Fibroblast of skin of back (primary cell): Measurements from ENCODE around the gene MS4A4A.

Source experiments
- DNase-seq: peaks from one replicate; pipeline ENCODE4 v3.0.0-alpha.2; 2013

Gene MS4A4A

DNA sequence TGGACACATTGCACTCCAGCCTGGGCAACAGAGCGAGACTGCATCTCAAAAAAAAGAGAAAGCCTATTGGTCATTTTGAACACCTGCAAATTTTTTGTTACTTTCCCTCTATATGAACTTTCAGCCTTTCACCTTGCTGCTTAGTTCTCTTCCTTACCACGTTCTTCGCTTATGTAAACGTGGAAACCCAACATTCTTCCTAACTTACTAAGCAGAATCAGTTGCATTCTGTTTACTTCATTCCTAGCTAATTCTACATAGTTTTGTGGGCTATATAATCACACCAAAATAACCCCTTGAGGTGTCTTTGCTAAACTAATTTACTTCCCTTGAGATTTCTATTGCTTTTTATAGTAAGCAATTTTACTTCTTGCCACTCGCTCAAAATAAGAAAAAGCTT is 23.2 kb downstream of the MS4A4A start:
- no peak for DNase-seq

DNA sequence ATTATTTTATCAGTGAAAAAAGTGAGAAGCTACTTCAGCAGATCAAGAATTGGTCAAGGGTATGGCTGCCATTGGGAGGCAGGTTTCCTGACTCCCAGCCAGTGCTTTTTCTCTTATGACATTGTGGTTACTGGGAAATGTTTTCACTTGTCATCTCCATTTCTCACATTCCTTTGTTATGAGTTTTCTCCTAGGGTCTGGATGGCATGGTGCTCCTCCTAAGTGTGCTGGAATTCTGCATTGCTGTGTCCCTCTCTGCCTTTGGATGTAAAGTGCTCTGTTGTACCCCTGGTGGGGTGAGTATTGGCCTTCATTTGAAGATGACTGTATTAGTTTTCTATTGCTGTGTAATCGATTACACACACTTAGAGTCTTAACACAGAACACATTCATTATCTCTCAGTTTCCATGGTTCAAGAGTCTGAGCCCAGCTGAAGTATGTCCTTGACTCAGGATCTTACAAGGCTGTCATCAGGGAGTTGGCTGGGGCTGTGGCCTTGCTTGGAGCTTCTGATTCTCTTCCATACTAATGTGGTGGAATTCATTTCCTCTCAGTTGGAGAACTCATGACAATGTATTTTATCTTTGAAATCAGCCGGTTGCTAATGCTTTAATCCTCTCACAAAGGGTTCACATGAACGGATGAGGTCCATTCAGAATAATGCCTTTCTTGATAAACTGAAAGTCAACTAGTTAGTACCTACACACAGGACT is 25.6 kb downstream of the MS4A4A start:
- DNase-seq = peak; percentile 69

DNA sequence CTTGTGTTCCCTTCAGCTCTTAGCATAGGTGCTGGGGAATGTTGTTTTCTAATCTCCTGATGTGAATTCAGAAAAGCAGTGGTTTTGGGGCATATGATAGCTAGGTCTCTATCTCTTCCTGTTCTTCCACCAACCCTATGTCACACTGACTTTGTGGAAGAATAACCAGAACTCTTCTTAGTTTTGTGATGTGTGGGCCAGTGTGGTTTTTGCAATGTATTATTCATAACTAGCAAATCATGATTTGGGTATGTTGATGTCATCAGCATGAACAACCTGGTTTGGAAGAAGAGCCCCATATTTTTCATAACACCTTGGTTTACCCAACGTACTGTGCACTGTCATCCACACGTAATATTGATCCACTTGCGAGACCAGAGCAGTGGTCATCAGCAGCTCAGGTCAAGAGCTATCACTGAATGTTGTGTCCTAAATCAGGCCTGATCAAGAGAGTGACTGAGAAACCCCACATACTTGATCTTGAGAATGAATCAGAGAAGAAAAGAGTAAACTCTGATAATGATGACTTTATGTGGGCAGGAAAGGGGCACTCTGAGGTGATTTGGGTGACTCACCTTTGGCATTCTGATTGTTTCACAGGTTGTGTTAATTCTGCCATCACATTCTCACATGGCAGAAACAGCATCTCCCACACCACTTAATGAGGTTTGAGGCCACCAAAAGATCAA is 27.2 kb downstream of the MS4A4A start:
- DNase-seq = no peak

DNA sequence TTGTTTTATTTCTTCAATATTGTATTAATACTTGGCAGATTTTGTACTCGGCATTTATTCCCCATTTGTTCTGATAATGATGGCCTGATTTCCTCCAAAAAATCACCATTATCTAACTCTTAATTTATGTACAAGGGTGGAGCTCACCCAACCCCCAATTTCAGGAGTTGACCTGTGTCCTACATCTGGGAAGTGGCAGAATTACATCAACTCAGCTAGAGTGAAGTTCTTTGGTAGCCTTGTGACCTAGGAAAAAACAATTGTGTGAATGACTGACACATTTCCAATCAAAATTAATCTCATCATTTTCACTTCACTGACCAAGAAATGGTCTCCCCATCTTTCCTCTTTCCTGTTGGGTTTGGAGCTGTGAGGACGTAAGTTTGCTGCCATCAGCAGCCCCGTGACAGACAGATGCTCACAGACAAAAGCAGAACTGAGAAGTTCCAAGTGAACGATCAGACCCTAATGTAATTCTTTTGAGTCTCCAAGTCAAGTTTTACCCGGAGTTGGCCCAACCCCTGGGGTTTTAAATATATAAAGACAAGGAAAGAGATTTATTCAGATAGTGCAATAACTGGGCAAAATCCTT is 30.0 kb downstream of the MS4A4A start:
- no peak for DNase-seq

DNA sequence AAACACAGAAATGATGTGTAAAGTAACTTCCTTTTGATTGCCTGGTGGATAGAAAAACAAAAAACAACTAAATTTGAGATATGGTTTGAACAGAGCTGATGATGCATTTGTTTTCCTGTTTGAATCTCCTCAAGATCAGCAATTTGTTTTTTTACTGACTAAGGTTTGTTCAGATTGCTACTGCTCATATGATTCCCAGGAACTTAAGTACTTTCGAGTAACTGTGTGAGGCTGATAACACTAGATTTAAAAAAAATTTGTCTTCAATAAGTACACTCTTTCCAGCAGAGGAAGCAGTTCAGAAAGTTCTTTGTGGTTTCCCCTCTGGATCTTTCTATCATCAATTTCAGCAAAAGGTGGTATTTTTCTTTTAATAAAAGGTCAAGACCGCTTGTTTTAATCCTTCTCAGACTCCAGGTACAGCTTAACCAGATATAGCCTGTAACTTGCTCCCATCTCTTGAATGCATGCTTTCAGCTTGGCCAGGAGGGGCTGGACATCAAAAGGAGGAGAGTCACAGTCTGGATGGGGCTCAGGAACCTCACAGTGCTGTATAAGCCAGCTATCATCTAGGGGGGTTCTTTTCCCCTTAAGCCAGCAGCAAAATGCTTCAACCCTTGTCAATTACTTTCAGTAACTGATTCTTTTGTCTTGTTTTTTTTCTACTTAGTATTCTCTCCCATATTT is 34.3 kb downstream of the MS4A4A start:
- no peak for DNase-seq

DNA sequence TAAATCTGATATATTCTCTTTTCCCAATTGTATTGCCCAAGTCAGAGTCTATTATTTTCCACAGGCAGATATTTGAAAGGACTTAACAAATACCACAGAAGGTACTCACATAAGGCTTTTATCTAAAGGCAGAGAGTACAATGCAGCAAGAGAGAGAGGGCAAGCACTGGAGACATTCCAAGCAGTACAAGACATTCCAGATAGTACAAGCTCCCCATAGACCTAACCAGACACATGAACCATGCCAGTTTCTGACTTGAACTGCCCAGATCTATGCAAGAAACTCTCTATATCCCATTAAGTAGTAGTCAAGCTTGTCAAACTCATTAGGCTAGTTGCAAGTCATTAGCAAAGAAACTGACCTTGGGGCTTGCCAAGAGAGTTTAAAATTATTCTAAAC is 35.4 kb downstream of the MS4A4A start:
- DNase-seq = no peak

DNA sequence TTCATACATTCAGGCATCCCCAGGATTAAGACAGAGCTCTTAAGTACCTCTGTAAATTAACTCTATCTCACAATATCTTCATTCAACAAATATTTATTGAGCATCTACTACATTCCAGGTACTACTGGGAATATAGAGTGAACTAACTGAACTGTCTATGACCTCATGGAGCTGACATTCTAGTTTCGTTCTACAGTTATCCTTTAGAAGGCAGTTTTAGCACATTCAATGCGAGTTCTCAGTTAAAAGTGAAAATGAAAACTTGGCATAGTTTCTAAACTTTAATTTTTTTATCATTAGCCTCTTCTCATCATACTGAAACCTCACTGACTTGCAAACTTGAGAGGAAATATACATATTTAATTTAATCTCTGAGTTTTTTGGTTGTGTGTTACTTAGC is 35.9 kb downstream of the MS4A4A start:
- no peak for DNase-seq

DNA sequence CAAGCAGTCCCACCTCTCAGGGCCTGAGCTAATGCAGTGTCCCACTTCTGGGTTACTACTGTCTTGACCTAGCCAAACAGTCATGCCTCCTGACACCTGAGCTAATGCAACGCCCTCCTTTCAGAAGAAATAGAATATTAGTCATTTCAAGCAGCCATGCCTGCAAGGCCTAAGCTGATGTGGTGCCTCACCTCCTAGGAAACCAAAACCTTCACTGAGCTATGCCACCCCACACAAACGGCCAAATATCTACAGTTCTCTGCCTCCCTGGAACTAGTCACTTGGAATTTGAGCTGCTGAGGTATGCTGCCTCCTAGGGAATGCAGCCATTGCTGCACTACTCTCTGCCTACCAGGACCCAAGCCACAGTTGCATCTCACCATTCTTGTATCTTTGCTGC is 38.3 kb downstream of the MS4A4A start:
- no peak for DNase-seq

DNA sequence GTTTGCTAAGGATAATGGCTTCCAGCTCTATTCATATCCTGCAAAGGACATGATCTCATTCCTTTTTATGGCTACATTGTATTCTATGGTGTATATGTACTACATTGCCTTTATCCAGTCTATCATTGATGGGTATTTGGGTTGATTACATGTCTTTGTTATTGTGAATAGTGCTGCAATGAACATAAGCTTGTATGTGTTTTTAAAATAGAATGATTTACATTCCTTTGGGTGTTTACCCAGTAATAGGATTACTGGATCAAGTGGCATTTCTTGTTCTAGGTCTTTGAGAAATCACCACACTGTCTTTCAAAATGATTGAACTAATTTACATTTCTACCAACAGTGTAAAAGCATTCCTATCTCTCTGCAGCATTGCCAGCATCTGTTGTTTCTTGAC is 40.6 kb downstream of the MS4A4A start:
- no peak for DNase-seq

DNA sequence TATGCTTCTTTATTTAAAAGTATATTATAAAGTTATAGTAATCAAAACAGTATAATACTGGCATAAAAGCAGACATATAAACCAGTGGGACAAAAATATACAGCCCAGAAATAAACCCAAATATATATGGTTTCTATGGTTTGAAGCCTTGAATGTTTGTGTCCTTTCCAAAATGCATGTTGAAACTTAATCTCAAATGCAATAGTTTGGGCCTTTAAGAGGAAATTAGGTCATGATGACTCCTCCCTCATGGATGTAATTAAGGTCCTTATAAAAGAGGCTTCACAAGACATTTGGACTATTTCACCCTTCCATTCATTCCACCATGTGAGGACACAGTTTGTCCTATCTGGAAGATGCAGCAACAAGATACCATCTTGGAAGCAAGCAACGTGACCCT is 46.5 kb downstream of the MS4A4A start, which contains the start of gene MS4A6E:
Gene MS4A6E (plus strand): TSS at position 301 of the 400 bp plus-strand sequence. CDS start 7,641 bp downstream, outside the sequence.
- no peak for DNase-seq

DNA sequence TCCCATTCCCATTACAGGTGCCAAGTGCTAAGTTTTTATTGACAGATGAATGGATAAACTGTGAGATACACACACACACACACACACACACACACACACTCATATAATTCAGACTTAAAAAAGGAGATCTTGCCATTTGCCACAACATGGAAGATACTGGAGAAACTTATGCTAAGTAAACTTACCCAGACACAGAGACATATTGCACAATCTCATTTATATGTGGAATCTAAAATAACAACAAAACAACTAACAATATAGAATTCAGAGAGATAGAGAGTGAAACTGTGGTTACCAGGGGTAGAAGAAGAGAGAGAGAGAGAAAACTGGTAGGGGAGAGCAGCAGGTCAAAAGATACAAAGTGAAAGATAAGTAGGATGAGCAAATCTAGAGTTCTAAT is 48.0 kb downstream of the MS4A4A start:
- DNase-seq = no peak

DNA sequence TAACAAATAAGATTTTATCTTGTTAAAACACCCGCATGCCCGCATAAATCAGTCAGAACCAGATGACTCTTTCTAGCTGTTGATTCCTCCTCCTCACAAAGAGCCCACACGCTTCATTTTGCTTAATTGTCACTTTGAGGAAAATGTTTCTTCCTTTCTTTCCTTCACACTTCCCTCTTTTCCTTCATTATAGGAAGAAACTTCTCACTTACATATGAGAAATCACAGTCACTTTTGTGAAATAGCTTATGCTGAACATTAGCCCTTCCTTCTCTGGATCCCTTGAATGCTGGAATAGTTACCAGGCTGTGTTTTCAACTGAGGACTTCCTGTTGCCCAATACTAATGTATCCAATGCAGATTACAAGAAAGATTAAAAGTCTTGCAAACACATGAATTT is 52.4 kb downstream of the MS4A4A start:
- no peak for DNase-seq

DNA sequence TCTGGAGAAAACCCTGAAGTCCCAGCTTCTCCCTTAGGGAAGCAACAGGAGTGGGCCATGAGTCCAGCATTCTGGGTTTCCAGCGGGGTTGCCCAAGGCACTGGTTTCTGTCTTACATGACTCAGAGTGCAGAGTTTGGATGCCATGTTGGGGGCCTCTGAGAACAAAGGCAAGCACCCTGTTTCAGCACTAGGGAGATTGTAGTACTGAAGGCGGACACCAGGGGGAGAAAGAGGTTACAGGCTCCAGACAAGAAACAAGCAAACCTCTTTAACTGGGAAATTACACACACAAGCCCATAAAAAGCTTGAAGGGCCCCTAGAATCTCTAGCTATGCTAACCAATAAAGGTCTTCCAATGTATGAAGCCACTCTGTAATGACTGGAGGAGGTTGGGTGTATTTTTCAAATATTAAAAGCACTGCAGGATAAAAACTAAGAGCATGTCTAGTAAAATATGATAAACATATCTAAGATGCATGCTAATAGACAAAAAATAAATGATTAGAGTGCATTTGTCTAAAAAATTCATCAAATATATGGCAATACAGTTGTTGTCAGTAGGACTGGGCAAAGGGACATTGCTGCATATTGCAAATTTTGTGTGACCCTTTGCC is 53.6 kb downstream of the MS4A4A start:
- peak; percentile 41 for DNase-seq

DNA sequence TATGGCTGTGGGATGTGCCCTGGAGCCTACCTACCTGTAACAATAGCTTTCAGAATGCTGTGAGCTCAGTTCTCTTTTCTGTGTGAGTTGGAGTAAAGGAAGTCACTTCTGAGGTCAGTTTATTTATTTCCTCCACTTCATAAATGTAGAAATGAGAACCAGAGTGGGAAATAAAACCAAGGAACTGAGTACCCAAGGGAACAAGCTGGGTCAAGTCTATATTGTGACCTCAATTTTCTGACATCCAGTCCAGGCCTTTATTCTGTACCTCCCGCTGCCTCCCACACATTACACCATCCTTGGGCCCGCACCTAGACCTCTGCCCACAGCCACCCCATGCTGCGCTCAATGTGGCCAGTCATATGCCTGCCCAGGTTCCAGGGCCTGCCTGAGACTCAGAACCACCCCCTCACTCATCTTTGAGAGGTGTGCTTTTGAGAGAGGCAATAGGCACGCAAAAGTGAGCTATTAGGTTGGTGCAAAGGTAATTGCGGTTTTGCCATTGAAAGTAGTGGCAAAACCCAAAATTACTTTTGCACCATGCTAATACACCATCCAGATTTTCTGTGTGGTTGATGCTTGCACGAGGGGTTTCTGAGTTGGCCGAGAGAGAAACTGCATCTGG is 56.4 kb downstream of the MS4A4A start:
- DNase-seq = no peak

DNA sequence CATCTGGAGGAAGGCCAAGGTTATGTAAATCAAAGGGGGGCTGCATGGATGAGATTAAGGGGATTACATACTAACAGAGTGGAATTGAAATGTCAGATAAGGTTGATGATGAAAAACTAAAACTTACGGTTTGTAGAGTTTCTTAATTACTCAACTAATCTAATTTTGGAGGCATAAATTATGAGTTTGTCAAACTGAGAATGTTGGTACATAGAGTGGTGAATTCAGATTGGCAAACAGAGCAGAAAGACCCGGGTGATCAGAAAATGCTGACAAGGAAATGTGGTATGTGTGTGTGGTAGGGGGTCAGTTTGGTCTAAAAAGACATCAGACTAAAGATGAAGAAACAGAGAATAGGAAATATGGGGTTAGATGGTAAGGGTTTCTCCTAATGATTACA is 57.6 kb downstream of the MS4A4A start:
- no peak for DNase-seq

DNA sequence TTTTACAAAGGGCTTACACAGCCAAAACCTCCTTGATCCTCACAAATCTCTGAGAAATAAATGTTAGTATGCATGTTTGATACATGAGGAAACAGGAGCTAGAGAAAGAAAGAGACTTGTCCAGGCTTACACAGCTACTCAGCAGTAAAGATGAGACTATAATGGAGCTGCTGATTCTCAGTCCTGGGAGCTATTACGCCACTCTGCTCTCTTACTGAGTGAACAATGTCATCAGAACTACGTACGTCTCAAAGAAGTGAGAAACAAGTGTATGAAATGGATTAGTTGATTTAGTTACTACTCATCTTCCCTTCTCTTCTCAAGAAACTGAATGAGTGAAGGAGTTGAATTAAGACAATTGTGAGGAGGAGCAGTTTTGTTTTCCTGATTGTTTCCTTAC is 58.9 kb downstream of the MS4A4A start:
- DNase-seq = no peak

DNA sequence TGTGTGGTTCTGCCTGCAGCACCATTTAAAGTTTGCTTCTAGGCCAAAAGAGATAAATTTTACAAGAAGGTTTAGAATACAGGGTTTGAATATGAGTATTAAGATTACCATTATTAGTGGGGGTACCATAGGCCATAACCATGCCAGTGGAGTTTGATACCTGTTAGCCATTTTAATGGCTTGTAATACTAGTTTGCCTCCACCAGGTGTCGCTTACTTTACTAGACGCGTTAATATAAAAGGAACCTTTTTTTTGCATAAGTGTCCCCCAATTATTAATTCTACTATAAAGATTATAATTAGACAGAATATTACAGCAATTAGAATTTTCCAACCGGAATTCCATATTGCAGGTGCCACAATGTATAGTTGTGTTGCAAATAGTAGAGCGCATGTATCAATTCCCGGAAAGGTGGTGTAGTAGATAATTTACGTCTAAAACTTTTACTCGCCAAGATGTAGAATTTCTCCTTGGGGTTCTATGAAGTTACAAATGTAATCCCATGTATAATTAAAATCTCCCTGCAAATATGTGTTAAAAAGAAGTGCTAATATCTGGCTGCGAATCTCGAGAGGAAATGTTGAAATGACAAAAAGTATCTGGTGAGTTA is 62.7 kb downstream of the MS4A4A start:
- no peak for DNase-seq

DNA sequence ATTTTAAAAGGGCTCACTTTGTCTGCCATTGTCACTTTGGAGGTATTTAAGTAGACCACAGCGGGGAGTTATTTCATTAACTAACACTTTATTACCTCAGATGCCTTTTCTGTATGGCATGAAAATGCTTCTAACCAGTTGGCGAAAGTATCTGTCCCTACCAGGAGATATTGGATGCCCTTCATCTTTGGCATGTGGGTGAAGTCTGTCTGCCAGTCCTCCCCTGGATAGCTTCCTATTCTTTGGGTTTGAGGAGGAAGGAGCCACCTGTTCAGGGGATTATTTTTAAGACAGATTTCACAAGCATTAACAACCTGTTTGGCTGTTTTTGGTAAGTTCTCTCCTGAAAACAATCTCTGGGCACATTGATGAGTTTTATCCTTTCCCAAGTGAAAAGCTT is 63.7 kb downstream of the MS4A4A start:
- no peak for DNase-seq

DNA sequence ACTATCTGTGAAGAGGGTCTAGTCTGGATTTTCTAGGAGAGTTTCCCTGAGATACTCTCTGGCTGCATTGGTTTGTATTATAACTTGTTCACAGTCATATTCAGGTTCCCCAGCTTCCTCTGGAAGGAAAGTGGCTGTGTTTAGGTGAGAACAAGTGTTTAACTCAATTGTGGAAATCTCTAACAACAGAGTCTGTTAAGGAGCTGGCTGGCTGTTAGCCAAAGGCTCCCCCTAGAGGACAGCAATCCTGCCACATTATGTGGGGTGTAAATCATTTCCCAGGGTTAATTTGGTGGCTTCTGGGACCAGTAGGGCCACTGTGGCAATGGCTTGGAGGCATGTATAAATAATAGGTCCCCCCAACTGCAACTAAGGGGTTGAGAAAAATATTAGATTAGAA is 65.0 kb downstream of the MS4A4A start:
- peak; percentile 2 for DNase-seq

DNA sequence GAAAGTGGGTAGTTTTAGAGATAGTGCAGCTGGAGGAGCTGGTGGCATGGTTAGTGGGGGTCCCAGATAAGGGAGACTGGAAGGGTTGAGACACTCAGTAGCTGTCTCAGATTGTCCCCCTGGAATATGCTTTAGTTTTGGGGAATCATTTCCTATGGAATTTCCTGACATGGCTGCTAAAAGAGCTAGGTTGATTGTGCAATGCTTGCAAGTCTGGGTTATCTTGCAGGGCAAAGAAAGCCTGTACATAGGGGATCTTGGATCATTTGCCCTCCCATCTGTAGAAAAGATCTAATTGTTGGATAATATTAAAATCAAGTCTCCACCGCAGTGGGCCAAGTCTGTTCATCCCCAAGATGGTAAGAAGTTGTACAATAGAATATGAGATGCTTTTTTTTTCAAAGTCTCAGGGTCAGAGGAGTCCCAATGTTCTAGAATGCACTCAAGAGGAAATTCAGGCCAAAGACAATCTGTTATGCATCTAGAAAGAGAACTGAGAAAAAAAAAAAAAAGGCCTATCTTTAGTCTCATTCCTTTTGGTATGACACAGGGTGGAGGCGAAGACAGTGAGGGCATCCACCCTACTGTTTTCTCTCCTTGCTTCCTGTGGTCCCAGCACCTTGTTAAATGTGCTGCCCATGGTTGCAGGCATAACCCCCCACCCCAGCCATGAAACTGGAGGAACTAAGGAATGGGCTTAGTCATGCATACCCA is 66.8 kb downstream of the MS4A4A start:
- no peak for DNase-seq

DNA sequence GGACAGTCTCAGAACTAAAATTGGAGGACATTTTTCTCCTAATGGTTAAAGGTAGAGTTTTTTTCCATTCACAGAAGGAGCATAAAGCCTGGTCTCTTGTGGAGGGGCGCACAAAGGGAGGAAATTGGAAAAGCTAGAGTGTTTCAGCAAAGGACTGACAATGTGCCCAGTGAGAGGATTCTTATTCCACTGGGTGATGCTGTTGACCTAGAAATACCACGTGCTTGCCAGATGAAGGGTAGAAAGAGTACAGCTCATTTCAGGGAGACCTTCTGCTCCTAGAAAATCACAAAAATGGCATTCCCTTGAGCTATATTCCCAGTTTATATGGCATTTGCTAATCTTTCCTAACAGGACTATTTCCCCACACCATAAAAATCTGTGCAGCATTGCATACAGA is 67.7 kb downstream of the MS4A4A start:
- DNase-seq = no peak
